Gastrocnemius medialis (tissue), 4 donors: ENCODE data around the gene PPP6R2. TPM values are rescaled to one million over a fixed set of nuclear protein-coding genes. Genes with fewer than 3 reads are reported as not detected.
"Not testable (repeated sequence)": the region's sequence is repeated elsewhere in the genome, so short reads cannot be mapped to it uniquely, and the experiment has no call there.

Experiments
- ATAC-seq, 2 donors: fragments of 150-250 bp; one replicate each; pipeline ENCODE4 v1.9.1; 2016
- DNase-seq, 2 donors: peaks; one replicate each; pipeline ENCODE4 v3.0.0-alpha.2; 2019
- H3K27ac ChIP-seq, 4 donors: fragments of 200-600 bp; sonication (generic); 1 replicate in 1 of 4; 2 replicates in 3 of 4; pipeline ENCODE4 v1.5.1; 2016 to 2018; ENCODE audit warnings: mild to moderate bottlenecking in 2 of 4, moderate library complexity in 1 of 4
- H3K27me3 ChIP-seq, 3 donors: fragments of 200-600 bp; sonication (generic) in 2 of 3; 1 replicate in 1 of 3; 2 replicates in 2 of 3; pipeline versions ENCODE4 v1.5.1 to v1.6.0; 2016 to 2019; ENCODE audit warnings: mild to moderate bottlenecking in 1 of 3, moderate library complexity in 1 of 3
- H3K36me3 ChIP-seq, 2 donors: fragments of 200-600 bp; sonication (generic) in 1 of 2; one replicate each; pipeline ENCODE4 v1.5.1; 2017 to 2018
- H3K4me1 ChIP-seq, 2 donors: fragments of 200-600 bp; sonication (generic) in 1 of 2; one replicate each; pipeline ENCODE4 v1.5.1; 2016 to 2017; ENCODE audit warnings: mild to moderate bottlenecking in 2 of 2
- H3K4me3 ChIP-seq, 4 donors: fragments of 200-600 bp; sonication (generic) in 3 of 4; 1 replicate in 1 of 4; 2 replicates in 3 of 4; pipeline ENCODE4 v1.5.1; 2016 to 2019; ENCODE audit warnings: mild to moderate bottlenecking in 2 of 4
- H3K9me3 ChIP-seq, 3 donors: fragments of 200-600 bp; sonication (generic) in 2 of 3; 1 replicate in 1 of 3; 2 replicates in 2 of 3; pipeline ENCODE4 v1.5.1; 2016 to 2019
- POLR2A ChIP-seq, 2 donors: fragments of 450-650 bp; IDR thresholded peaks; one replicate each; pipeline ENCODE4 v1.6.1; 2017; ENCODE audit warnings: antibody characterized with exemption in 2 of 2, mild to moderate bottlenecking in 2 of 2, moderate library complexity in 2 of 2
- in situ Hi-C, 4 donors: fragments of 200-750 bp; cut with MboI; loops; one replicate each; pipeline versions ENCODE4 v1.15.0 to v1.8.0; 2017; ENCODE audit warnings: low sequenced_read_pairs in 4 of 4
- intact Hi-C: fragments of 100-400 bp; cut with DNase I; formaldehyde crosslinking; loops from one replicate; pipeline ENCODE4 v1.15.1; 2023; ENCODE audit warnings: low total_unique reads
- total RNA-seq, 4 donors: library from RNA; depleted of rRNA; stranded (reverse); fragments of >200 nt; gene quantifications; one replicate each; pipeline versions ENCODE4 v1.1.0 to v1.2.3, GENCODE V29; 2016
- TF ChIP-seq, protein P1 (sequence below), 5 experiments: fragments of 450-650 bp in 3 of 5; fragments of 200-600 bp in 2 of 5; sonication (generic) in 2 of 5; IDR thresholded peaks in 4 of 5; conservative IDR thresholded peaks in 1 of 5; 1 replicate in 4 of 5; 2 replicates in 1 of 5; pipeline ENCODE4 v1.5.1; 2016 to 2019; ENCODE audit warnings: antibody characterized with exemption in 5 of 5, mild to moderate bottlenecking in 3 of 5, moderate library complexity in 3 of 5

PPP6R2 gene
- total RNA-seq, 4 donors from 2014 or later: 55.7 to 96.2 (median 74.1) TPM

DNA sequence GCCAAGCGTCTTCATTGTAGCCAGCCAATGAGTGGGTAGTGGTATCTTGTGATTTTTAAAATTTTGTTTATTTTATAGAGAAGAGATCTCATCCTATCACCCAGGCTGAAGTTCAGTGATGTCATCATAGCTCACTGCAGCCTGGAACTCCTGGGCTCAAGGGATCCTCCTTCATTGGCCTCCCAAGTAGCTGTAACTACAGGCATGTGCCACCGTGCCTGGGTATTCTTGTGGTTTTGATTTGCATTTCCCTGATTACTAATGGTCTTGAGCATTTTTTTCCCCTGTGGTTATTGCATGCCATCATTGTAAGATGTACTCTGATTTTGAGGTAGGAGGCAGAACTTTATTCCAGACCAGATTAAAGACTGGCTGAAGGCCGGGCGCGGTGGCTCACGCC, 13.9 kb upstream of the PPP6R2 start:
- no peak overlapping the region for H3K27ac ChIP-seq
- in situ Hi-C loops: loop anchor here in 3 of 4 donors (10.0 kb wide), 2 partner anchors 54 to 74 kb away; partner anchors contain the start of genes MAPK11 (in 2 of the 3) and HDAC10 (in 1 of the 3)
- ATAC-seq: no peak
- DNase-seq: no peak
- TF ChIP-seq, protein P1, sequence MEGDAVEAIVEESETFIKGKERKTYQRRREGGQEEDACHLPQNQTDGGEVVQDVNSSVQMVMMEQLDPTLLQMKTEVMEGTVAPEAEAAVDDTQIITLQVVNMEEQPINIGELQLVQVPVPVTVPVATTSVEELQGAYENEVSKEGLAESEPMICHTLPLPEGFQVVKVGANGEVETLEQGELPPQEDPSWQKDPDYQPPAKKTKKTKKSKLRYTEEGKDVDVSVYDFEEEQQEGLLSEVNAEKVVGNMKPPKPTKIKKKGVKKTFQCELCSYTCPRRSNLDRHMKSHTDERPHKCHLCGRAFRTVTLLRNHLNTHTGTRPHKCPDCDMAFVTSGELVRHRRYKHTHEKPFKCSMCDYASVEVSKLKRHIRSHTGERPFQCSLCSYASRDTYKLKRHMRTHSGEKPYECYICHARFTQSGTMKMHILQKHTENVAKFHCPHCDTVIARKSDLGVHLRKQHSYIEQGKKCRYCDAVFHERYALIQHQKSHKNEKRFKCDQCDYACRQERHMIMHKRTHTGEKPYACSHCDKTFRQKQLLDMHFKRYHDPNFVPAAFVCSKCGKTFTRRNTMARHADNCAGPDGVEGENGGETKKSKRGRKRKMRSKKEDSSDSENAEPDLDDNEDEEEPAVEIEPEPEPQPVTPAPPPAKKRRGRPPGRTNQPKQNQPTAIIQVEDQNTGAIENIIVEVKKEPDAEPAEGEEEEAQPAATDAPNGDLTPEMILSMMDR (IDR thresholded peaks at IDR 0.05 in 4 of 5, conservative IDR thresholded peaks at IDR 0.05 in 1 of 5): no peak
- no peak for TF ChIP-seq POLR2A (IDR thresholded peaks at IDR 0.05)
- no peak overlapping the region for H3K4me3 ChIP-seq
- H3K36me3 ChIP-seq: no peaks in the 10 kb centered on the region
- no peaks in the 10 kb centered on the region for H3K27me3 ChIP-seq
- no peaks in the 10 kb centered on the region for H3K9me3 ChIP-seq
- intact Hi-C loops: loop anchor here (5.0 kb wide), 1 partner anchor 52 kb away; no protein-coding TSS in a partner anchor
- peaks cover 7 to 10% of the 10 kb centered on the region in 2 donors for H3K4me1 ChIP-seq

DNA sequence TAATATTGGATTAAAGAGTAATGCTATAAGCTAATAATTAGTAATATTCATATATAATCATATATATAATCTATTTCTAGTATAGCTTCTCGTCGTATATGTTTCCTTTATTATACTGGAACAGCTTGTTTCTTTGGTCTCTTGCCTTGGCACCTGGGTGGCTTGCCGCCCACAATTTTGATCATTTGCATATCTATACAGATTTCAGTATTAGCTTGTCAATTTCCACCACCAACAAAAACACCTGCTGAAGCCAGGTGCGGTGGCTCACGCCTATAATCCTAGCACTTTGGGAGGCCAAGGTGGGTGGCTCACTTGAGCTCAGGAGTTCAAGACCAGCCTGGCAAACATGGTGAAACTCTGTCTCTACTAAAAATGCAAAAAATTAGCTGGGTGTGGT, 8.7 kb upstream of the PPP6R2 start:
- in situ Hi-C loops: loop anchor here in 1 of 4 donors (10.0 kb wide), 1 partner anchor 80 kb away; the partner anchor contains the start of gene HDAC10
- H3K27me3 ChIP-seq, ATAC-seq, H3K4me3 ChIP-seq, H3K27ac ChIP-seq, H3K4me1 ChIP-seq, H3K36me3 ChIP-seq, DNase-seq, H3K9me3 ChIP-seq, intact Hi-C loops: not testable (repeated sequence)

DNA sequence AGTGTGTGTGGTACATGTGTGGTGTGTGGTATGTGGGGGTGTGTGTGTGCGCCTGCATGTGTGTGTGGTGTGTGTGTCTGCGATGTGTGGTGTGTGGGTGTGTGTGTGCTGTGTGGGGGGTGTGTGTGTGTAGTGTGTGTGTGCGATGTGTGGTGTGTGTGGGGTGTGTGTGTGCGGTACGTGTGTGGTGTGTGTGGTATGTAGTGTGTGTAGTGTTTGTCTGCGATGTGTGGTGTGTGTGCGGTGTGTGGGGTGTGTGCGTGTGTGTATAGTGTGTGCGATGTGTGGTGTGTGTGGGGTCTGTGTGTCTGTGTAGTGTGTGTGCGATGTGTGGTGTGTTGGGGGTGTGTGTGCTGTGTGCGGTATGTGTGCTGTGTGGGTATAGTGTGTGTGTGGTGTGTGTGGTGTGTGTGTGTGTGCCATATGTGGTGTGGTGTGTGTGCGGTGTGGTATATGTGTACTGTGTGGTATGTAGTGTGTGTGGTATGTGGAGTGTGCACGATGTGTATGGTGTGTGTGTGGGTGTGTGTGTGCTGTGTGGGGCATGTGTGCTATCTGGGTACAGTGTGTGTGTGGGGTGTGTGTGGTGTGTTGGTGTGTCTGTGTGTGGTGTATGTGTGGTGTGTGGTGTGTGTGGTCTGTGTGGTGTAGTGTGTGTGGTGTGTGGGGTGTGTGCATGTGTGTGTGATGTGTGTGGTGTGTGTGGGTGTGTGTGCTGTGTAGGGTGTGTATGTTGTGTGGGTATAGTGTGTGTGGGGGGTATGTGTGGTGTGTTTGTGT, 5.7 kb upstream of the PPP6R2 start:
- no peaks in the 10 kb centered on the region for H3K36me3 ChIP-seq
- no peak overlapping the region for H3K27ac ChIP-seq
- intact Hi-C loops: no loop called here
- no peak overlapping the region for H3K4me3 ChIP-seq
- no peaks in the 10 kb centered on the region for H3K9me3 ChIP-seq
- H3K27me3 ChIP-seq: no peaks in the 10 kb centered on the region
- TF ChIP-seq, protein P1 (IDR thresholded peaks at IDR 0.05 in 4 of 5, conservative IDR thresholded peaks at IDR 0.05 in 1 of 5): no peak
- no peak for TF ChIP-seq POLR2A (IDR thresholded peaks at IDR 0.05)
- ATAC-seq (no peak), DNase-seq (no peak)
- peaks cover 6% of the 10 kb centered on the region in 2 donors for H3K4me1 ChIP-seq
- in situ Hi-C loops: loop anchor here in 1 of 4 donors (10.0 kb wide), 1 partner anchor 83 kb away; the partner anchor contains the start of gene HDAC10

DNA sequence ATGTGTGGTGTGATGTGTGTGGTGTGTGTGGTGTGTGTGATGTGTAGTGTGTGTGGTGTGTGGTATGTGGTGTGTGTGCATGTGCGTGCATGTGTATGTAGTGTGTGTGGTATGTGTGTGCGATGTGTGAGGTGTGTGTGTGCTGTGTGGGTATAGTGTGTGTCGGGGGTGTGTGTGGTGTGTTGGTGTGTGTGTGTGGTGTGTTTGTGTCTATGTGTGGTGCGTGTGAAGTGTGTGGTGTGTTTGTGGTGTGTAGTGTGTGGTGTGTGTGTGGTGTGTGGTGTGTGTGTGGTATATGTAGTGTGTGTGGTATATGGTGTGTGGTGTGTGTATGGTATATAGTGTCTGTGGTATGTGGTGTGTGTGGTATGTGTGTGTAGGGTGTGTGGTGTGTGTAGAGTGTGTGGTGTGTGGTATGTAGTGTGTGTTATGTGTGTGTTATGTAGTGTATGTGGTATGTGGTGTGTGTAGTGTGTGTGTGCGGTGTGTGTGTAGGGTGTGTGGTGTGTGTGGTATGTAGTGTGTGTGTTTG, 5.0 kb upstream of the PPP6R2 start:
- no peaks in the 10 kb centered on the region for H3K27me3 ChIP-seq

More for the DNA sequence above, 5.0 kb upstream of the PPP6R2 start:
- H3K36me3 ChIP-seq: no peaks in the 10 kb centered on the region
- in situ Hi-C loops (loop anchor here in 1 of 4 donors (10.0 kb wide), 1 partner anchor 83 kb away; the partner anchor contains the start of gene HDAC10), intact Hi-C loops (no loop called here)
- H3K27ac ChIP-seq: no peak overlapping the region
- H3K4me3 ChIP-seq: no peak overlapping the region
- no peak for ATAC-seq
- TF ChIP-seq, protein P1 (IDR thresholded peaks at IDR 0.05 in 4 of 5, conservative IDR thresholded peaks at IDR 0.05 in 1 of 5): no peak
- TF ChIP-seq POLR2A (IDR thresholded peaks at IDR 0.05): no peak
- peaks cover 9 to 10% of the 10 kb centered on the region in 2 donors for H3K4me1 ChIP-seq
- no peaks in the 10 kb centered on the region for H3K9me3 ChIP-seq
- DNase-seq: no peak
